HEK293 (cell line): ENCODE measurements around the gene IL17B.

Experiments
- CTCF ChIA-PET: fragments of 350-600 bp; formaldehyde crosslinking; extraction: SDS; loops from one replicate; lab custom pipeline; 2021; ENCODE audit warnings: antibody characterized with exemption; lab: Yijun Ruan, JAX
- POLR2A ChIA-PET: fragments of 300-600 bp; formaldehyde crosslinking; extraction: SDS; loops from one replicate; lab custom pipeline; 2020; ENCODE audit warnings: antibody characterized with exemption, inconsistent platforms; lab: Yijun Ruan, JAX
- H3K27ac ChIP-seq: fragments of 200-500 bp; sonication (Bioruptor generic); 2 replicates; pipeline ENCODE4 v1.5.1; 2014; ENCODE audit warnings: low read depth, low read length, control low read depth, inconsistent platforms; ENCODE audit errors: extremely low read depth
- H3K36me3 ChIP-seq, 2 experiments: fragments of 200-500 bp in 1 of 2; sonication (Bioruptor generic) in 1 of 2; 1 replicate in 1 of 2; 2 replicates in 1 of 2; pipeline ENCODE4 v1.5.1; 2014 to 2017; ENCODE audit warnings: inconsistent platforms in 2 of 2, low read length in 2 of 2; ENCODE audit not compliant: control insufficient read depth in 2 of 2, insufficient read depth in 1 of 2
- H3K4me1 ChIP-seq: fragments of 200-500 bp; sonication (Bioruptor generic); 2 replicates; pipeline ENCODE4 v1.5.1; 2014; ENCODE audit warnings: mild to moderate bottlenecking, low read length, inconsistent platforms; ENCODE audit not compliant: control insufficient read depth, insufficient read depth
- H3K4me3 ChIP-seq: 2 replicates; pipeline ENCODE4 v1.5.1; 2011; ENCODE audit warnings: low read depth, mild to moderate bottlenecking, control low read depth, low read length, moderate library complexity
- H3K9me3 ChIP-seq: fragments of 200-500 bp; sonication (Bioruptor generic); 2 replicates; pipeline ENCODE4 v1.5.1; 2014; ENCODE audit warnings: low read depth, low read length, inconsistent platforms; ENCODE audit not compliant: control insufficient read depth, insufficient read depth
- OVOL3 ChIP-seq: fragments of 450-650 bp; formaldehyde crosslinking; IDR thresholded peaks from 2 replicates; pipeline ENCODE4 v1.5.1; 2016; ENCODE audit warnings: missing biosample characterization, missing genetic modification characterization
- PRDM10 ChIP-seq: fragments of 450-650 bp; formaldehyde crosslinking; IDR thresholded peaks from 2 replicates; pipeline ENCODE4 v1.5.1; 2016; ENCODE audit warnings: missing biosample characterization, missing genetic modification characterization
- PRDM2 ChIP-seq: fragments of 450-650 bp; formaldehyde crosslinking; IDR thresholded peaks from 2 replicates; pipeline ENCODE4 v1.5.1; 2016; ENCODE audit warnings: missing biosample characterization, missing genetic modification characterization, borderline replicate concordance
- SALL2 ChIP-seq: fragments of 450-650 bp; formaldehyde crosslinking; IDR thresholded peaks from 2 replicates; pipeline ENCODE4 v1.5.0; 2017; ENCODE audit warnings: missing biosample characterization, mild to moderate bottlenecking, missing genetic modification characterization, borderline replicate concordance
- SETDB1 ChIP-seq: IDR thresholded peaks from one replicate; pipeline ENCODE4 v1.6.1; 2017; ENCODE audit warnings: mild to moderate bottlenecking, low read length, moderate library complexity, mixed read lengths; ENCODE audit not compliant: insufficient read length
- YY2 ChIP-seq: fragments of 450-650 bp; formaldehyde crosslinking; IDR thresholded peaks from 2 replicates; pipeline ENCODE4 v1.5.1; 2016; ENCODE audit warnings: missing biosample characterization, missing genetic modification characterization
- ZNF175 ChIP-seq: fragments of 450-650 bp; formaldehyde crosslinking; IDR thresholded peaks from 2 replicates; pipeline ENCODE4 v1.5.1; 2016; ENCODE audit warnings: missing biosample characterization, missing genetic modification characterization
- ZNF423 ChIP-seq: fragments of 450-650 bp; formaldehyde crosslinking; IDR thresholded peaks from 2 replicates; pipeline ENCODE4 v1.5.1; 2016; ENCODE audit warnings: missing biosample characterization, missing genetic modification characterization
- ZNF488 ChIP-seq: fragments of 450-650 bp; formaldehyde crosslinking; IDR thresholded peaks from 2 replicates; pipeline ENCODE4 v1.5.1; 2016; ENCODE audit warnings: missing biosample characterization, missing genetic modification characterization
- ZNF514 ChIP-seq: fragments of 450-650 bp; formaldehyde crosslinking; IDR thresholded peaks from 2 replicates; pipeline ENCODE4 v1.5.1; 2016; ENCODE audit warnings: missing biosample characterization, missing genetic modification characterization
- ZNF518A ChIP-seq: fragments of 450-650 bp; formaldehyde crosslinking; conservative IDR thresholded peaks from 2 replicates; pipeline ENCODE4 v1.5.1; 2016; ENCODE audit warnings: low read depth, missing biosample characterization, missing genetic modification characterization
- ZNF544 ChIP-seq: fragments of 450-650 bp; formaldehyde crosslinking; IDR thresholded peaks from 2 replicates; pipeline ENCODE4 v1.5.0; 2017; ENCODE audit warnings: missing biosample characterization, missing genetic modification characterization
- ZNF623 ChIP-seq: fragments of 450-650 bp; formaldehyde crosslinking; IDR thresholded peaks from 2 replicates; pipeline ENCODE4 v1.5.1; 2016; ENCODE audit warnings: missing biosample characterization, missing genetic modification characterization
- TF ChIP-seq, protein P1 (sequence below): fragments of 450-650 bp; formaldehyde crosslinking; IDR thresholded peaks from 2 replicates; pipeline ENCODE4 v1.5.1; 2017; ENCODE audit warnings: missing biosample characterization, missing genetic modification characterization

IL17B gene

DNA sequence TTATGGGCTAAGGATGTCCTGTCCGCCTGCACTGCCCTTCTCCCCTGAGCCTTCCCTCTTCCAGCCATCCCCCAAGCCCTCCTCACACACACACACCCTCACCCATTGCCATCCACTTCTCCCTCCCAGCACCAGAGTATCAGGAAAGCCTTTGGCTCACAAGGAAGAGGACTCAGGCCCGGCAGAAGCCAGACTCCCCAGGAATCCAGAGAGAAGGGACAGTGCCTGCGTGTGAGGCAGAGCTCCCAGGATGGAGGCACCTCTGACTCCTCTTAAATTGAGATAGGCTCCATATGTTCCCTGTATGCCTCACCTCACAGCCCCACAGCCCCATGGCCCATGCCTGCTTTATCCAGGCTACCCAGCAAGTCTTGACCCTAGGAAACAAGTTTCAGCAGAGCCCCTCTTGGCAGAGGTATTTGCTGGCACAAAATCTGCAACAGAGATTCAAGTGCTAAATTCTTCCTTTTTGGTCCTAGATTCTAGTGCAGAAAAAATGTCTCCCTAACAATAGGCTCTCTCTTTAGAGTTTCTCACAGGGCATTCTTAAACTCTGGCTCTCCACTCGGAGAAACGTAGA lies 761 bp downstream of the IL17B start (continued):
- TF ChIP-seq ZNF518A (tag by site-specific recombination): no peak
- no peak for TF ChIP-seq ZNF488 (tag by site-specific recombination)
- TF ChIP-seq PRDM2 (tag by site-specific recombination): no peak
- no peak for TF ChIP-seq SETDB1
- TF ChIP-seq ZNF423 (tag by site-specific recombination): no peak
- no peak for TF ChIP-seq ZNF544 (tag by site-specific recombination)
- no peak for TF ChIP-seq ZNF514 (tag by site-specific recombination)
- no peak for TF ChIP-seq YY2 (tag by site-specific recombination)
- TF ChIP-seq, all 188 proteins: peak for 0

- TF ChIP-seq ZNF175 (tag by site-specific recombination) (no peak), PRDM10 (tag by site-specific recombination) (no peak), OVOL3 (no peak), SALL2 (no peak), ZNF623 (tag by site-specific recombination) (peak; percentile 91)
- TF ChIP-seq, protein P1, sequence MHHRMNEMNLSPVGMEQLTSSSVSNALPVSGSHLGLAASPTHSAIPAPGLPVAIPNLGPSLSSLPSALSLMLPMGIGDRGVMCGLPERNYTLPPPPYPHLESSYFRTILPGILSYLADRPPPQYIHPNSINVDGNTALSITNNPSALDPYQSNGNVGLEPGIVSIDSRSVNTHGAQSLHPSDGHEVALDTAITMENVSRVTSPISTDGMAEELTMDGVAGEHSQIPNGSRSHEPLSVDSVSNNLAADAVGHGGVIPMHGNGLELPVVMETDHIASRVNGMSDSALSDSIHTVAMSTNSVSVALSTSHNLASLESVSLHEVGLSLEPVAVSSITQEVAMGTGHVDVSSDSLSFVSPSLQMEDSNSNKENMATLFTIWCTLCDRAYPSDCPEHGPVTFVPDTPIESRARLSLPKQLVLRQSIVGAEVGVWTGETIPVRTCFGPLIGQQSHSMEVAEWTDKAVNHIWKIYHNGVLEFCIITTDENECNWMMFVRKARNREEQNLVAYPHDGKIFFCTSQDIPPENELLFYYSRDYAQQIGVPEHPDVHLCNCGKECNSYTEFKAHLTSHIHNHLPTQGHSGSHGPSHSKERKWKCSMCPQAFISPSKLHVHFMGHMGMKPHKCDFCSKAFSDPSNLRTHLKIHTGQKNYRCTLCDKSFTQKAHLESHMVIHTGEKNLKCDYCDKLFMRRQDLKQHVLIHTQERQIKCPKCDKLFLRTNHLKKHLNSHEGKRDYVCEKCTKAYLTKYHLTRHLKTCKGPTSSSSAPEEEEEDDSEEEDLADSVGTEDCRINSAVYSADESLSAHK (tag by site-specific recombination): no peak
- TF ChIP-seq, all 188 proteins: peak for 1
- Histone ChIP-seq H3K36me3 (no peaks in the 10 kb centered on the region), H3K9me3 (no peaks in the 10 kb centered on the region), H3K27ac (no peak overlapping the region), H3K4me1 (no peaks in the 10 kb centered on the region), H3K4me3 (no peak overlapping the region)
- ChIA-PET POLR2A (no interaction called here), CTCF (interaction anchor here (0.8 to 6.8 kb wide), 3 partner anchors 8 to 31 kb away, joined by 5 to 71 read pairs (median 20); no protein-coding TSS in a partner anchor)
These were observed 2.2 kb downstream of the IL17B start for GRCh38 chr5:149376711-149377447.
